ENCODE measurements around the gene FNIP2.
"Not testable (repeated sequence)": the region's sequence is repeated elsewhere in the genome, so short reads cannot be mapped to it uniquely, and the experiment has no call there.

FNIP2 gene

DNA sequence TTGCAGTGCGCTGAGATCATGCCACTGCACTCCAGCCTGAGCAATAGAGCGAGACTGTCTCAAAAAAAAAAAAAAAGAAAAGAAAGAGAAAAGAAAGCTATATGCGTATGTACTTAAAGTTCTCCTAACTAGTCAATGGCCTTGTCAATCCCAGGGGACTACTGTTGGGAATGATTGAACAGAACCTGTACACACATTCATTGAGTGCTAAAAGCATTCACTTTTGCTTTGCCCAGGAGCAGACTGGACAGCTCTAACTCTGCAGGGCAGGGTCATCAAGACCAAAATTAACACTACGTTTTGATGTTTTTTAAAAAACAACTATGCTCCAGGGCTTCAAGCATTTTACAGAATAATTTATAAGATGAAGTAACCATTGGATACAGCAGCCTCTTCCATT is 106.2 kb downstream of the FNIP2 start:
- no peak for DNase-seq

DNA sequence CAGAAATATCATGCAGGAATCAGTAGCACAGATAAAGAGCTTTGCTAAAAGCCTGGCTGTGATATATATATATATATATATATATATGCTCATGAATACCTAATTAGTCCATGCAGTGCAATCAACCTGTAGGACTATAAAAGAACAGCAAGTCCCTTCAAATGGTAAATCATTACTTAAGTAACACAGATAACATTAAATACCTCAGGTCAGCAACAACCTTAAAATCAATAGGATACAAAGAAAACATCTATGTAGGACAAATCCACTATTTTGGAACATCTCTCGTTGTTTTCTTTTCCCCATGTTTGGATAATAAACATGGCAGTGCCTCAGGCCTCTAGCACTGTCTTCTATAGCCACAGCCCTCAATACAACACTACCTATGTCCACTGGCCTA is 106.6 kb downstream of the FNIP2 start:
- no peak for DNase-seq

DNA sequence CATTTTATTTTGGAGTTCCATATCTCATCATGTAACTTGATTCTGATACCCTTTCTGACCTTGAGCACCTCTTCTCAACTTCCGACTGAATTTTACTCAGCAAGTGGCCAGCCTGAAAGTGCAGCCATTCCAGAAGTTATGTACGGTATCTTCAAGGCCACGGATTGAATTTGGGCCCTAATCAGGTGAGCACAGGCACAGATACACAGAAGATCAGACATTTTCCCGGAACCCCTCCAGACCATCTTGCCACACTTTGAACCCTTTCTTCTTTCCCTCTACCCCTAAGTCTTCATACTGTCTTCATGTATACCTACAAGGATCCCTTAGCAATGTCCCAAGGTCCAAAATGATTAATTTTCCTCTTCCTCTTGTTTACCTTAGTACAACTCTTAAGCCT is 108.2 kb downstream of the FNIP2 start:
- no peak for DNase-seq

DNA sequence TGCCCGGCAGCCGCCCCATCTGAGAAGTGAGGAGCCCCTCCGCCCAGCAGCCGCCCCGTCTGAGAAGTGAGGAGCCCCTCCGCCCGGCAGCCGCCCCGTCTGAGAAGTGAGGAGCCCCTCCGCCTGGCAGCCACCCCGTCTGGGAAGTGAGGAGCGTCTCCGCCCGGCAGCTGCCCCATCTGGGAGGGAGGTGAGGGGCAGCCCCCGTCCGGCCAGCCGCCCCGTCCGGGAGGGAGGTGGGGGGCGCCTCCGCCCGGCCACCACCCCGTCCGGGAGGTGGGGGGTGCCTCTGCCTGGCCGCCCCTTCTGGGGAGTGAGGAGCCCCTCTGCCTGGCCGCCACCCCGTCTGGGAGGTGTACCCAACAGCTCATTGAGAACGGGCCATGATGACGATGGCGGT is 113.3 kb downstream of the FNIP2 start:
- DNase-seq = not testable (repeated sequence)

DNA sequence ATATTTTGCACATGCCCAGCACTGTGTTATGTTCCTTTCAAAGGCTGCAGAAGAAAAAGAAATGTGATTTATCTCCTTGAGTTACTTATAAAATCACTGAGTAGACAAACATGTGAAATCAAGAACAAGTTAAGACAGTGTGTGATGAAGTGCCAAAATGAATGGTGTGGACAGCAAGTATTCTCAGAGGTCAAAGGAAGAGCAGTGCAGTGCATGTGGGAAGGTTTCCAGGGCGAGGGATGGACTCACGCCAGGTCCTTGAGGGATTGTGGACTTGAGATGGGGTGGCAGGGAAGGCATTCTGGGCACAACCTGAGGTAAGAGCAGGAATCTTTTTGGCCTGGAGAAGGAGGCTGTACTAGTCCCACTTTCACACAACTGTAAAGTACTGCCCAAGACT is 115.5 kb downstream of the FNIP2 start:
- no peak for DNase-seq

DNA sequence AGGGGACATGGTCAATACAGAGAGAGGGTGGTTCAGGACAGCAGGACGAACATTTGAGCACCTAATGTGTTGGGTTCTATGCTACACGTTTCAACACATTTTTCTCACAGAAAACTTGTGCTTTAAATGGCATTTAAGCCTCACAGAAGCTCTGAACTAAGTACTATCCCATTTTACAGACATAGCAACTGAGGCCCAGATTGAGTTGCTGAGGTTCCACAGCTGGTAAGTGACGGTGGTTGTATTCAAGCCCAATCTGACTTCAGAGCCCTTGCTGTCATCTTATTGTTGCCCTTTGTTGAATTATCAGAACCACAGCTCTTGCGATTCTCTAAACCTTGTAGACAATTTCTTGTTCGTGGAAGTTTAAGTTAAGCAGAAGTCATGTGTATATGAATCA is 116.7 kb downstream of the FNIP2 start:
- DNase-seq = no peak

DNA sequence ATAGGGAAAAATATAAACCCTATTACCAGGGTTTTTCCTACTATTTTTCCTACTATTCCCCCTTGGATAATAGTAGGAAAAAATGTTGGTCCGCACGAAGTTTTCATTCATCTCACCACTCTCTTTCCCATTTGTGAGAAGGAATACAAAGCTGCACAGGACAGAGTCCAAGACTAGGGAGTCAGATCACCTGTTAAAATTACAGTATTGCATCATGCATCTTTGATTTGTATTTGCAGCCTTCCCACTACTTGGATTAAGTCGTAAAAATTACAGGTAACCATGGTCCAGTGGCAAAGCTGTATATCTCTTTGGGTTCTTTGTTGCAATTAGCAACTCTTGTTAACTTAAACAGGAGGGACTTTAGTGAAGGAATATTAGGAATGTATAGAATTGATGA is 121.5 kb downstream of the FNIP2 start:
- no peak for DNase-seq

DNA sequence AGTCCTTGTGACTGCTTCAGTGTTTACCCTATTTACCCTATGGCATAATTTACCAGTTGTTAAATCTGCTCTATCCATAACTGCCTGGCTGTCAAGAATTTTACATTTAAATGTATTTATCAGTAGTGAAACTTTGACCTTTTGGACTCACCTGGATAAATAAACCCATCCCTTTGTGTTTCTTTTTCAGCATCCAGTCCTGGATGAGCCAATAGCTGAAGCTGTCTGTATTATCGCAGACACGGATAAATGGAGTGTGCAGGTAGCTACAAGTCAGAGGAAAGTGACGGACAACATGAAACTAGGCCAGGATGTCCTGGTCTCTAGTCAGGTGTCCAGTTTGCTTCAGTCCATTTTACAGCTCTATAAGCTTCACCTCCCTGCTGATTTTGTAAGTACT is 122.4 kb downstream of the FNIP2 start:
- DNase-seq = no peak

DNA sequence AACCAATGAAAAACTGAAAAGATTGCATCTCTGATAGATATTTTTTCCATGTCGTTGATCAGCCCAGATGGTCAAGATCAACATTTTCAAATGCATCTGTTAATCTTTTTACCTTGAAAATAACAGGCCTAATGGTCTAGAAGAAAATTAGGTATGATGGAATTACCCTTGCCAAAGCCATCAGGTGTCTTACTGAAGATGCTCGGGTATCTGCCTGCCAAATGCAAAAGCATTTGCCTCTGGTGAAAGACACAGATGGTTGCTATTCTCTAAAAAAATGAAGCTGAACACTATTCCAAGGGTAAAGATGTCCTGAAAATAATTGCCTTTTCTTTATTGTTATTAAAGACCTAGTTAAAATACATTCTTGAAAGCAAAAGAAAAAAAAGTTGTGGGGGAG is 126.0 kb downstream of the FNIP2 start:
- DNase-seq = no peak

DNA sequence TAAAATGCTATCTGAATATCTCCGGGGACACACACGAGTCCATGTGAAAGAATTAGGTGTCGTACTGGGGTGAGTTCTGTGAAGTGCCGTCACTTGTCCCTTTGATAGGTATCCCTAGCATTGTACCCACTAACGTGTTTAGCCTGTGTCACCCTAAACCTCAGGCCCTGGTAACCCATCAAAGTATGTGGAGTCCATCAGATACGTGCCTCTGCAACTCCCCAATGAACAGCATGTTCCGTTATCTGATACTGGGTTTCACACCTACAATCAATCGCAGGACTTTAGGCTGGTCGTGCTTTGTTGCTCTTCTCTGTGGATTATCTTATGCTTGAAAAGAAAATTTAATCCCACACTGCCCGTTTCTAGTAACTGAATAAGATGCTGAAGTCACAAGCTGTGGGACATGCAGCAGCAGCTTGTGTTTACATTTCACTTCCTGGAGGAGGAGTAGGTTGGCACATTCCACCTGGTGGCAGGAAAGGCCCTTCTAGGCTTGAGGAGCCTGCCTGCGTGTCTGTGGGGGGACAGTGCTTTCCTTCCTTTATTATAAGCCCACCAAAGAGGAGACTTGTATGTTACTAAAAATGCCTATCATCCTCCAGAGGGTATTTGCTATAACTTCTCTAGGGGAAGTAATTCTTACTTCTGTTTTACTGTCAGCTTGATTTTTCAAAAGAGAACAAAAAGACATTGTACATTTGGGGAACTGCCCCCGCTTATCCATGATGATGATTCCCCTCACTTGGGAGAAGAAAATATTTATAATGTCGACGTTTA is 127.2 kb downstream of the FNIP2 start:
- DNase-seq = no peak

DNA sequence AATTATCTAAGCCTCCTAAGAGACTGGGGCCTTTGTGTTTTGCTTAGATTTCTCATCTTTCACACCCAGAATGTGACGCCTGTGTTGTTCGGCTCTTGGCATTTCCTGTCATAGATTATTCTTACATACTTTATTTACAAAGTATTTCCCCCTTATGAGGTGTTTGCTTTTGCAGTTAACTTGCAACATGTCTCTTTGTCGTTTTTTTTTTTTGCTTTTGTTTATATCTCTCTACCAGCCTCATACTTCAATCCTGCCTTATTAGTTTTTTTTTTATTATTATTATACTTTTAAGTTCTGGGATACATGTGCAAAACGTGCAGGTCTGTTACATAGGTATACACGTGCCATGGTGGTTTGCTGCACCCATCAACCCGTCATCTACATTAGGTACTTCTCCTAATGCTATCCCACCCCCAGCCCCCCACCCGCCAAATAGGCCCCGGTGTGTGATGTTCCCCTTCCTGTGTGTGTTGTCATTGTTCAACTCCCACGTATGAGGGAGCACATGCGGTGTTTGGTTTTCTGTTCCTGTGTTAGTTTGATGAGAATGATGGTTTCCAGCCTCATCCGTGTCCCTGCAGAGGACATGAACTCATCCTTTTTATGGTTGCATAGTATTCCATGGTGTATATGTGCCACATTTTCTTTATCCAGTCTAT is 127.9 kb downstream of the FNIP2 start:
- DNase-seq = not testable (repeated sequence)

DNA sequence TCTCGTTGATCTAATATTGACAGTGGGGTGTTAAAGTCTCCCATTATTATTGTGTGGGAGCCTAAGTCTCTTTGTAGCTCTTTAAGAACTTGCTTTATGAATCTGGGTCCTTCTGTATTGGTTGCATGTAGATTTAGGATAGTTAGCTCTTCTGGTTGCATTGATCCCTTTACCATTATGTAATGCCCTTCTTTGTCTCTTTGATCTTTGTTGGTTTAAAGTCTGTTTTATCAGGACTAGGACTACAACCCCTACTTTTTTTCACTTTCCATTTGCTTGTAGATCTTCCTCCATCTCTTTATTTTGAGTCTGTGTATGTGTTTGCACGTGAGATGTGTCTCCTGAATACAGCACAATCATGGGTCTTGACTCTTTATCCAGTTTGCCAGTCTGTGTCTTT is 131.6 kb downstream of the FNIP2 start:
- not testable (repeated sequence) for DNase-seq

DNA sequence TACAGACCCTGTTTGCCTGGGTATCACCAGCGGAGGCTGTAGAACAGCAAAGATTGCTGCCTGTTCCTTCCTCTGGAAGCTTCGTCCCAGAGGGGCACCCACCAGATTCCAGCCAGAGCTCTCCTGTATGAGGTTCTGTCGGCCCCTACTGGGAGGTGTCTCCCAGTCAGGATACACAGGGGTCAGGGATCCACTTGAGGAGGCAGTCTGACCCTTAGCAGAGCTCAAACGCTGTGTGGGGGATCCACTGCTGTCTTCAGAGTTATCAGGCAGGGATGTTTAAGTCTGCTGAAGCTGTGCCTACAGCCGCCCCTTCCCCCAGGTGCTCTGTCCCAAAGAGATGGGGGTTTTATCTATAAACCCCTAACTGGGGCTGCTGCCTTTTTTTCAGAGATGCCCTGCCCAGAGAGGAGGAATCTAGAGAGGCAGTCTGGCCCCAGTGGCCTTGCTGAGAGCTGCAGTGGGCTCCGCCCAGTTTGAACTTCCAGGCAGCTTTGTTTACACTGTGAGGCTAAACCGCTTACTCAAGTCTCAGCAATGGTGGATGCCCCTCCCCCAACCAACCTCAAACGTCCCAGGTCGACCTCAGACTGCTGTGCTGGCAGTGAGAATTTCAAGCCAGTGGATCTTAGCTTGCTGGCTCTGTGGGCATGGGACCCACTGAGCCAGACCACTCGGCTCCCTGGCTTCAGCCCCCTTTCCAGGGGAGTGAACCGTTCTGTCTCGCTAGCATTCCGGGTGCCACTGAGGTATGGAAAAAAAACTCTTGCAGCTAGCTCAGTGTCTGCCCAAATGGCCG is 133.7 kb downstream of the FNIP2 start:
- not testable (repeated sequence) for DNase-seq

DNA sequence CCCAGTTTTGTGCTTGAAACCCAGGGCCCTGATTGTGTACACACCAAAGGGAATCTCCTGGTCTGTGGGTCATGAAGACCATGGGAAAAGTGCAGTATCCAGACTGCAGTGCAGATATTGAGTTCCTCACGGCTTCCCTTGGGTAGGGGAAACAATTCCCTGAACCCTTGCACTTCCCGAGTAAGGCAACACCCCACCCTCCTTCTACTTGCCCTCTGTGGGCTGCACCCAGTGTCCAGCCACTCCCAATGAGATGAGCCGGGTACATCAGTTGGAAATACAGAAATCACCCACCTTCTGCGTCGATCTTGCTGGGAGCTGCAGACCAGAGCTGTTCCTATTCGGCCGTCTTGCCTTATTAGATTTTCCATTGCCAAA is 134.2 kb downstream of the FNIP2 start:
- DNase-seq = no peak

DNA sequence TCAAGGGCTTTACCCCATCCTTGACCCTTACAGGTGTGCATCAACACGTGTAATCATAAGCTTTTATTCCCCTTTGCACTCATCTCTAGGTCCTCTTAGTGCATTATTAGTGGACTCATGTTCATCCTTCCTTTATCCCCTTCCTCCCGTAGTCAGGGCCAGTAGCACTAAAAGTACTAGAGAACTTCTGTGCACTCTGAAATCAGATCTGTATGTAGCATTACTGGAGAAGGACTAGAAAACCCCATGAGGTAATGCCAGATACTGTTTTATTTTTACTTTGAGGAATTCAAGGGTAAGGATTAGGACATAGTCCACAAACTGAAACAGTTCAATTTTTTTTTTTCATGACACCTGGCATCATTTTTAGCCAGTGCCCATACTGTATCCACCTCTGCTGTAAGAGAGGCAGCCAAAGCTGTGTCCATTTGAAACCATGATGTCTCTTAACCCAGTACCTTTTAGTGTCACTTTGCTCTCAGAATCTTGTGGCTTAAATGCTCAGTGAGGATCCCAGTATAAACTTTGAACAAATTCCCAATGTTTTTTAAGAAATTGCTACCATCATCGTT is 134.7 kb downstream of the FNIP2 start:
- no peak for DNase-seq

DNA sequence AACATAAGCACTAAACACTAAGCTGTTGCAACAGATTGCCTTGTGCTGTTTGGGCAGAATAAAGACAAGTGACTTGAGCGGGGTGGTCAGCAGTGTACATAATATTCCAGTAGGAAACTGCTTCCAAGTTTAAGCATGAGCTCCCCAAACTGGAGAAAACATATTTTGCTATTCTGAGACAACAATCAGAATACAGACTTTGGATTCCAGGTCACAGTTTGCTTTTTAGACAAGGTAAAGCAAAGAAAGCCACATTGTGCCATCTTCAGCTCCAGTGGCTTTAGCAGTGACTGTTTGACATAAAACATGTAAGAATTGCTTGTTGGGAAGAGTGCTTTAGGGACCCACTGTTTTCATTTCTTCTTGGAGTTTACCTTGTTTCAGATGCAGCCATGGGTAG is 136.0 kb downstream of the FNIP2 start:
- no peak for DNase-seq

DNA sequence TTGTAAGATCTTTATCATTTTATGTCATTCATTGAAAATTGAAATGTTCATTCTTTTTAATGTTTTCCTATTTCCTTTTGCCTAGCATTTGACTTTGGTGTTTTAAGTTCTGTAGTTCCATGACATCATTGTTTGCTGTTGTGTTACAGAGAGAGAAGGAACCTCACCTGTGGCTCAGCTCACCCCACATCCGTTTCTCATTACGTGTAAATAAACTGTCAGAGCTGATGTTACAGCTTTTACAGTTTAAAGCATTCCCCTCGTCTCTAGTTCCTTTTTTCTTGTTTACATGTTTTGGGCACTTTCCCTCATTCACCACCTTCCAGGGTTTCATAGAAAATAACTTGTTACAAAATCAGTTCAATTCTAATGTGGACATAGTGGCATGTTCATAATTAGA is 137.2 kb downstream of the FNIP2 start:
- no peak for DNase-seq

DNA sequence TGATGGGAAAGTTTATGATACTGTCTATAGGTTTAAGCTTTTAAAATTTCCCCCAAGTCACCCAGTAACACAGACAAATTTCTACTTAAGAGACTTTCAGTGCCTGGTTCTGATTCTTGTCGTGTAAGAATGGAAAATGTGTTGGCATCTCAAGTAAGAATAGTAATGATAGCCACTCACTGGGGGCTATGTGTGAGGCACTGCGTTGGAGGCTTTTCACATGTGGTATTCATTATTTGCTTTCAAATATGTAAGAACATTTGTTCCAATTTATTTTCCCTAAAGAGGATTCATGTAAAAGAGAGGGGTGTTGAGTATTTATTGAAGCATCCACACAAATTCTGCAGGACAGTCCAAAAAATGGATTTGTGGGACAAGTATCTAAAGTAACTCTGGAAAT is 143.6 kb downstream of the FNIP2 start:
- DNase-seq = no peak

DNA sequence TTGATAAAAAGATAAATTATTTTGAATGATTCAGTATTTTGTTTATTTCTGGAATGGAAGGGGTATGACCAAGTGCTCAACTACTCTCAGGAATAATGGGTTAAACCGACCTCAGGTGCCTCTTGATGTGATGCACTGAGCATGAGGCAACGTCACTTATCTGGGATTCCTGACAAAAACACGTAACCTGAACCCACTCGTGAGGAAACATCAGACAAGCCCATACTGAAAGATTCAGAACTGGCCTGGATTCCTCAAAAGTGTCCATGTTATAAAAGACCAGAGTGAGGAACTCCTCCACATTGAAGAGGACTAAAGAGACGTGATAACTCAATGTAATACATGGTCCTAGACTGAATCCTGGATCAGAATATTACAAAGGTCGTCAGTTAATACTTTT is 144.0 kb downstream of the FNIP2 start:
- no peak for DNase-seq

DNA sequence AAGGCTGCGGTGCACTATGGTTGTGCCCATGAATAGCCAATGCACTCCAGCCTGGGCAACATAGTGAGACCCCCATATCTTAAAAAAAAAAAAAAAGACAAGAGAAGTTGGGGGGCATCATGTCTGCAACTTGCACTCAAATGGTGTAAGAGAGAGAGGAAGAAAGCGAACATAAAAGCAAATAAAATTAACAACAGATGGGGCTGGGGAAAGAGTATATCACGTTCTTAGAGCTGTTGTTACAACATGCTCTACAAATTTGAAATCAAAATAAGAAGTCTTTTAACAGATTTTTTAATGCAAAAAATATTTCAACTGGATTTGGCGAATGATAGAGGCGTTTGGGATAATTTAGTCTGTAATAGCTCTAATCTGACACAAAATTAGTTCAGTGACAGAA is 144.9 kb downstream of the FNIP2 start:
- DNase-seq = no peak

DNA sequence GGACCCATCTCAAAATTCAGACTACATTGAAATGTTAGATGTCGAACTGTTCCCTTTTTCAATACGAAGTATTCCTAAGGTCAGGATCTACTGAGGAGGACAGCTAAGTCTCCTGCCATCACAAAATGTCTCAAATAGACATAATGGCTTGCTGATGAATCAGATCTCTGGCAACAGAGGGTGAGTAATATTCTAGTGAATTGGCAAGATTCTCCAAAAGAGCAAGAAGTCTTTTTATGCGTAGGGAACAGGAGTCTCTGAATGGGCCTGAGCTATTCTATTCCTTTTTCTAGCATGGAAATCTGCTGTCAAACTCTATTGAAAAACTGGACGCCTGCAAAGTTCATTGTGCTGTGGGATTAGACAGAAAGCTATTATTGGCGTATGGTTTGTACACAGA is 145.4 kb downstream of the FNIP2 start:
- no peak for DNase-seq

DNA sequence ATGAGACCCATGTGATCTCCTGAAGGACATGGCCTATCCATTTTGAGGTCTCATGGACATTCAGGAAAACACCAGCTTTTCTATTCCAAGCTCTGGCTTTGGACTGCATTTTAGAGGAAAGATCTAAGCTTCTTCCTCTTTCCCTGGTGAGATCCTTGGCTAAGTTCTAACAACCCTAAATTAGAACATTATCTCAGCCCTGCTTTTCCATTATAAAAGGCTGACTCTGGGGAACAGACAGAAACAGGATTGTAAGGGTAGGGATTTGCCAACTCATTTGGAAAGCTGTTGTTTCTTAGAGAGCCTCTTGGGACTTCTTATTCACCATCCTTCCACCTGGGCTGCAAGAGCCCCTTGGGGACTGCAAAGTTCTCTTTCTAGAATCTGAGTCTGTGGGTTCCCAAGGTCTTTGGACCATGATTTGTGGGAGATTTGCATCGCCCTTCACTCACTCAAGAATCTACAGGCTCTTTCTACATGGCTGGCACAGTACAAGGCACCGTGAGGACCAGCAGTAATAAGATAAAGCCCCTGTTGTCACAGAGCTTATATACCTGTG is 146.9 kb downstream of the FNIP2 start:
- DNase-seq = no peak

DNA sequence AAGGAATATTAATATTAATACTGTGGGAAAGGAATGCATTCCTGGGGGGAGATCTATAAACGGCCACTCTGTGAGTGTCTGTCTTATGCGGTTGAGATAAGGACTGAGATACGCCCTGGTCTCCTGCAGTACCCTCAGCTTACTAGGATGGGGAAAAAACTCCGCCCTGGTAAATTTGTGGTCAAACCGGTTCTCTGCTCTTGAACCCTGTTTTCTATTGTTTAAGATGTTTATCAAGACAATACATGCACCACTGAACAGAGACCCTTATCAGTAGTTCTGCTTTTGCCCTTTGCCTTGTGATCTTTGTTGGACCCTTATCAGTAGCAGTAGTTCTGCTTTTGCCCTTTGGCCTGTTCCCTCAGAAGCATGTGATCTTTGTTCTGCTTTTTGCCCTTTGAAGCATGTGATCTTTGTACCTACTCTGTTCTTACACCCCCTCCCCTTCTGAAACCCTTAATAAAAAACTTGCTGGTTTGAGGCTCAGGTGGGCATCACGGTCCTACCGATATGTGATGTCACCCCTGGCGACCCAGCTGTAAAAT is 151.7 kb downstream of the FNIP2 start:
- DNase-seq = not testable (repeated sequence)

Data from right forelimb (tissue), 1 donor.